GM13976 (cell line): ENCODE data around the gene GAL.

Experiments
- DNase-seq: peaks from one replicate; pipeline ENCODE4 v3.0.0; 2012; ENCODE audit warnings: low spot score
- CTCF ChIP-seq: IDR thresholded peaks from 2 replicates; pipeline ENCODE4 v1.5.1; 2012; ENCODE audit warnings: borderline replicate concordance, mild to moderate bottlenecking; ENCODE audit not compliant: insufficient read depth; ENCODE audit errors: extremely low read depth, missing control alignments, control extremely low read depth
- in situ Hi-C: fragments of 300-500 bp; cut with MboI; formaldehyde crosslinking; loops from one replicate; pipeline ENCODE4 v1.12.0; 2022; ENCODE audit warnings: low sequenced_read_pairs, mixed read lengths, inconsistent platforms; ENCODE audit not compliant: unreplicated experiment

GAL gene

GRCh38 chr11:68704887-68705286, 20.5 kb downstream of the GAL start:
- no peak for TF ChIP-seq CTCF
- in situ Hi-C loops: no loop called here
- DNase-seq: no peak

GRCh38 chr11:68707527-68707926, 23.2 kb downstream of the GAL start:
- DNase-seq: no peak
- in situ Hi-C loops: no loop called here
- no peak for TF ChIP-seq CTCF

- no peak for TF ChIP-seq CTCF
- in situ Hi-C loops: no loop called here
- no peak for DNase-seq
Measured at GRCh38 chr11:68709062-68709461, 24.7 kb downstream of the GAL start.

GRCh38 chr11:68710409-68710808, 26.1 kb downstream of the GAL start:
- no peak for TF ChIP-seq CTCF
- no peak for DNase-seq
- in situ Hi-C loops: no loop called here

- no peak for DNase-seq
- no peak for TF ChIP-seq CTCF
- in situ Hi-C loops: no loop called here
Measured at GRCh38 chr11:68711114-68711513, 26.8 kb downstream of the GAL start.

GRCh38 chr11:68714060-68714856, 29.9 kb downstream of the GAL start:
- in situ Hi-C loops: no loop called here
- no peak for TF ChIP-seq CTCF
- DNase-seq: no peak
